Measurements from ENCODE around the gene DAW1. TPM values are rescaled to one million over a fixed set of nuclear protein-coding genes. Genes with fewer than 3 reads are reported as not detected.

DAW1 gene
- total RNA-seq, 1 donor from 2014 or later: 0.26 TPM

DNA sequence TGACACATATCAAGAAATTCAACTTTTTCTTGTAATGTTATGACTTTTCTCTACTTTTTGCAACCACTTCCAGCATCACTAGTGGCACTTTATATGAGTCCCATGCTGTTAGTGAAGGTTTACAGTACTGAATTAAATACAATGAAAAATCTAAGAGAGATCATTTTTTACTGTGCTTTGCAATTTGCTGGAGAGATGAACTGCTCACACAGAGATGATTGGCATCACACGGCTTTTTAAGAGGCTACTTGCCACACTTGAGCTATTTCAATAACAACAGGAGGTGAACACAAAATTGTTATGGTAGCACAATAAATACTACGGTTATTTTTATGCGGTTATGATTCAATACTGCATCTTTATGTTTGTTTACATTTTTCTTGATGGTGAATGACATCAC is 88.9 kb downstream of the DAW1 start:
- Histone ChIP-seq H3K36me3 (ENCODE audit: control insufficient read depth, insufficient read depth, low read length) (no peaks in the 10 kb centered on the region), H3K4me3 (ENCODE audit: low read depth, low read length) (no peak overlapping the region), H3K27me3 (ENCODE audit: control insufficient read depth, insufficient read depth, low read length) (no peaks in the 10 kb centered on the region)
- TF ChIP-seq, protein P1, sequence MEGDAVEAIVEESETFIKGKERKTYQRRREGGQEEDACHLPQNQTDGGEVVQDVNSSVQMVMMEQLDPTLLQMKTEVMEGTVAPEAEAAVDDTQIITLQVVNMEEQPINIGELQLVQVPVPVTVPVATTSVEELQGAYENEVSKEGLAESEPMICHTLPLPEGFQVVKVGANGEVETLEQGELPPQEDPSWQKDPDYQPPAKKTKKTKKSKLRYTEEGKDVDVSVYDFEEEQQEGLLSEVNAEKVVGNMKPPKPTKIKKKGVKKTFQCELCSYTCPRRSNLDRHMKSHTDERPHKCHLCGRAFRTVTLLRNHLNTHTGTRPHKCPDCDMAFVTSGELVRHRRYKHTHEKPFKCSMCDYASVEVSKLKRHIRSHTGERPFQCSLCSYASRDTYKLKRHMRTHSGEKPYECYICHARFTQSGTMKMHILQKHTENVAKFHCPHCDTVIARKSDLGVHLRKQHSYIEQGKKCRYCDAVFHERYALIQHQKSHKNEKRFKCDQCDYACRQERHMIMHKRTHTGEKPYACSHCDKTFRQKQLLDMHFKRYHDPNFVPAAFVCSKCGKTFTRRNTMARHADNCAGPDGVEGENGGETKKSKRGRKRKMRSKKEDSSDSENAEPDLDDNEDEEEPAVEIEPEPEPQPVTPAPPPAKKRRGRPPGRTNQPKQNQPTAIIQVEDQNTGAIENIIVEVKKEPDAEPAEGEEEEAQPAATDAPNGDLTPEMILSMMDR (IDR thresholded peaks at IDR 0.05; ENCODE audit: insufficient read depth, low read length, severe bottlenecking): no peak
- DNase-seq (ENCODE audit: low read depth) (no peak), FAIRE-seq (no peak)

- no peaks in the 10 kb centered on the region for H3K36me3 ChIP-seq (ENCODE audit: control insufficient read depth, insufficient read depth, low read length)
- TF ChIP-seq, protein P1 (IDR thresholded peaks at IDR 0.05; ENCODE audit: insufficient read depth, low read length, severe bottlenecking): no peak
- H3K27me3 ChIP-seq (ENCODE audit: control insufficient read depth, insufficient read depth, low read length): no peaks in the 10 kb centered on the region
- DNase-seq (ENCODE audit: low read depth) (no peak), FAIRE-seq (no peak)
- H3K4me3 ChIP-seq (ENCODE audit: low read depth, low read length): no peak overlapping the region
These were observed 100.3 kb downstream of the DAW1 start for GRCh38 chr2:227971619-227972230.

DNA sequence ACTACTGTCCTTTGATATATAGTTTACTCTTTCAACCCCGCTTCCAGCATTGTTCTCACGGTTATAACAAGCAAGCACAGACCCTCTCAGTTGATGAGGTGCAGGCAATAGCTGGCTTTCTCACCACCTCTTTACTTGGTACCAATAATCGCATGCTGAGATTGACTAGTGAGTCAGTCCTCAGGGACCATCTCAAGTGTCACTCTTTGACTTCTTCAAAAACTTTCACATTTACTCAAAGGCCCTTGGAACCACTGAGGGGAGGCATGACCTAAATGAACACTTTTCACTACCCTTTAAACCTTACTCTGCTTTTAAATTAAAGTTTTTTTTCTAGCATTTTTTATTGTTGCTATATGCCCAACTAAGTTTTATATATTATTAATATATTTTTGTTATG is 101.8 kb downstream of the DAW1 start:
- Histone ChIP-seq H3K27me3 (ENCODE audit: control insufficient read depth, insufficient read depth, low read length) (no peaks in the 10 kb centered on the region), H3K36me3 (ENCODE audit: control insufficient read depth, insufficient read depth, low read length) (no peaks in the 10 kb centered on the region), H3K4me3 (ENCODE audit: low read depth, low read length) (no peak overlapping the region)
- FAIRE-seq: no peak
- TF ChIP-seq, protein P1 (IDR thresholded peaks at IDR 0.05; ENCODE audit: insufficient read depth, low read length, severe bottlenecking): no peak
- no peak for DNase-seq (ENCODE audit: low read depth)

Other genes with a start within 250 kb of the DAW1 start
- gene SCYGR5, start 204.8 kb upstream of the DAW1 start, total RNA-seq: not detected in 2 replicates
- not detected in 2 replicates for gene SLC19A3, start 153.6 kb upstream of the DAW1 start, total RNA-seq
- gene SCYGR6, start 146.9 kb upstream of the DAW1 start, total RNA-seq: not detected in 2 replicates
- not detected in 2 replicates for gene SCYGR7, start 143.3 kb upstream of the DAW1 start, total RNA-seq
- gene SCYGR8, start 125.7 kb upstream of the DAW1 start, total RNA-seq: not detected in 2 replicates
- gene CCL20, start 57.8 kb upstream of the DAW1 start, total RNA-seq: 1.5 and 3.7 TPM in 2 replicates

All from bronchial epithelial cell (primary cell).